ENCODE results near the gene TRAPPC14.
"Not testable (repeated sequence)": the region's sequence is repeated elsewhere in the genome, so short reads cannot be mapped to it uniquely, and the experiment has no call there.

TRAPPC14 gene

GRCh38 chr7:100153708-100154535 lies 4.6 kb downstream of the TRAPPC14 start:
- no peak for DNase-seq (ENCODE audit: low spot score)

- DNase-seq (ENCODE audit: low spot score) = no peak
Observed at GRCh38 chr7:100152937-100153666, 5.4 kb downstream of the TRAPPC14 start.

DNA sequence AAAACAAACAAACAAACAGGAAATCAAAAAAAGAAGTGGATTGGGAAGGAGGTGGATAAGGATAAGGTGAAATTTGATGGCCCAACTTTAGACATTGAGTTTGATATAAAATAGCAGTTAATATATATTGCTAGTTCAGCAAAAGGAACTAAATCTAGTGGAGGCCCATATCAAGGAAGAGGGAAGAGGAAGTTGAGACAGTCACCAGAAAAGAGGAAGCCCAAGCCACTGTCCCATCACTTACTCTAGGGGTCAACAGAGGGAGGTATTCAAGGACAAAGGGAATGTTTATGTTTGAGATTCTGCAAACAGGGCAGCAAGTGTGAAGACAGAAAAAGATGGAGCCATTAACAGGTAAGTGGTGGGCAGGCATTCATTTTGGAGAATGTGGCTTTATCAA lies 6.1 kb downstream of the TRAPPC14 start:
- DNase-seq (ENCODE audit: low spot score) = no peak

DNA sequence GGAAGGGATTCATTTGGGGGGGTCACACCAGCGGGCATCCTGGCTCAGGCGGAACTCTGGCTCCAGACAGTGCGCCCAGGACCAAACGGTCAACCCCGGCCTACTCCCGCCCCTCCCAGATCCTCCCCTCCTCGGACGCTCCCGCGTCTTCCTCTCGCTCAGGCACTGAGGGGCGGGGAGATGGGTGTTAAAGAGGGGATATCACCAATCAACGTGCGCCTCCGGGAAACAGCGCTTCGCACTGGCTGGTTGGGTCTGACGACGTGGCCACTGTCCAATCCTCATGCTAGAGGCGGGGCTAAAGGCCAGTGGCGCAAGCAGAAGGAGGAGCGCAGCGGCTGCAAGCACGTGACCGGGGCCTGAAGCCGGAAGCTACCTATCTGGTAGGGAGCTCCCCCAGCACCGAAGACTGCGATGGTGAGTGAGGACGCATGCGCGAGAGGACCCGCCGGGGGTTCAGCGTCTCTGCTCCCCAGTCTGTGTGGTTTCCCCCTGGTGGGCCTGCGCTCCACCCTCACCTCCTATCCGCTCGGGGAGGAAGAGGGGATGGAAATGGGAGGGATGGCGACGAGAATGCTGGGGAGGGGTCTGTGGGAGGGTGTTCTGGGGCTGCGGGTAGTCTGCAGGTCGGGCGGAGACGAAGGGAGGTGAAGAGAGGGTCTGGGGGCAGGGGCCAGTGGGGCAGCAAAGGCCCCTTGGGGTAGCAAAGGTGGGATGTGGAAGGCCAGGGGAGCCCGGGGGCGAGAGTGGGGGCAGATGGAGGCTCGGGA lies 9.8 kb downstream of the TRAPPC14 start, which contains the start of gene LAMTOR4:
Gene LAMTOR4 (plus strand): TSS at position 360 of the 770 bp plus-strand sequence. CDS start 55 bp downstream, at position 415.
- peak; percentile 100 for DNase-seq (ENCODE audit: low spot score)

DNA sequence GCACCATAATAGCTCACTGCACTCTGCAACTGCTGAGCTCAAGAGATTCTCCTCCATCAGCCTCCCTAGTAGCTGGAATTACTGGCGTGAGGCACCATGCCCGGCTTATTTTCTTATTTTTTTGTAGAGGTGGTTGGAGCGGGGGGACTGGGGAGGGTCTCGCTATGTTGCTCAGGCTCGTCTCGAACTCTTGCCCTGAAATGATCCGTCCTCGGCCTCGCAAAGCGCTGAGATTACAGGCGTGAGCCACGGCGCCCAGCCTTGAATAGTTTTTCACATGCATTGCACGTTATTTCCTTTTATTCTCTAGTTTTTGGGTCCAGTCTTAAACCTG lies 10.3 kb downstream of the TRAPPC14 start:
- no peak for DNase-seq (ENCODE audit: low spot score)

DNA sequence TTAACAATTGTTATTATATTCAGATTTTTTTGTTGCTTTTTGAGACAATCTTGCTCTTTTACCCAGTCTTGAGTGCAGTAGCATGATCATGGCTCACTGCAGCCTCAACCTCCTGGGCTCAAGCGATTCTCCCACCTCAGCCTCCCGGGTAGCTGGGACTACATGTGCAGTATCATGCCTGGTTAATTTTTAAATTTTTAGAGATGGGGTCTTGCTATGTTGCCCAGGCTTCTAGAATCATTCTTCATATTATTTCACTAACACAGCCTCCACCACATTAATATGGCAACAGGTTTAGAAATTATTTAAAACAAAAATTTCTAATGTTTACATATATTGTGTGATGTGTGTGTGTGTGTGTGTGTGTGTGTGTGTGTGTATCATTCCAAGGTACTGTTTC lies 11.2 kb downstream of the TRAPPC14 start:
- no peak for DNase-seq (ENCODE audit: low spot score)

GRCh38 chr7:100146350-100146749 lies 12.2 kb downstream of the TRAPPC14 start:
- DNase-seq (ENCODE audit: low spot score) = not testable (repeated sequence)

- no peak for DNase-seq (ENCODE audit: low spot score)
Observed at GRCh38 chr7:100142461-100142860, 16.1 kb downstream of the TRAPPC14 start.

DNA sequence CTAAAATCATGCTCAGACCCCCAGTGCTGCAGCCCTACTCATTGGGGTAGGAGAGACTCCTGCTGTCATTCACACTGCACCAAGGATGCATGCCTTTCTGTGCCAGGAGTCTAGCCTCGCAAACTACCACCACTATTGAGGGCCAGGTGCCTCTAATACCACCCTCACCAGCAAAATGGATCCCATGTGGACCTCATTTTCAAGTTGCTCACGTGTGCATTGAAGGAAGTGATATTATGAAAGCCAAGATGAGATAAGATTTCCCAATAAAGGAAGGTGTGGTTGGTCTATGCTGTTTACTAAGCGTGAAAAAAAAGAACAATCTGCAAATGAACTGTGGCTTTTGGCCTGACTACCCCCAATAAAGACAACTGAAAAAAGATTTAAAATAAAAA lies 17.0 kb downstream of the TRAPPC14 start:
- DNase-seq (ENCODE audit: low spot score) = no peak

DNA sequence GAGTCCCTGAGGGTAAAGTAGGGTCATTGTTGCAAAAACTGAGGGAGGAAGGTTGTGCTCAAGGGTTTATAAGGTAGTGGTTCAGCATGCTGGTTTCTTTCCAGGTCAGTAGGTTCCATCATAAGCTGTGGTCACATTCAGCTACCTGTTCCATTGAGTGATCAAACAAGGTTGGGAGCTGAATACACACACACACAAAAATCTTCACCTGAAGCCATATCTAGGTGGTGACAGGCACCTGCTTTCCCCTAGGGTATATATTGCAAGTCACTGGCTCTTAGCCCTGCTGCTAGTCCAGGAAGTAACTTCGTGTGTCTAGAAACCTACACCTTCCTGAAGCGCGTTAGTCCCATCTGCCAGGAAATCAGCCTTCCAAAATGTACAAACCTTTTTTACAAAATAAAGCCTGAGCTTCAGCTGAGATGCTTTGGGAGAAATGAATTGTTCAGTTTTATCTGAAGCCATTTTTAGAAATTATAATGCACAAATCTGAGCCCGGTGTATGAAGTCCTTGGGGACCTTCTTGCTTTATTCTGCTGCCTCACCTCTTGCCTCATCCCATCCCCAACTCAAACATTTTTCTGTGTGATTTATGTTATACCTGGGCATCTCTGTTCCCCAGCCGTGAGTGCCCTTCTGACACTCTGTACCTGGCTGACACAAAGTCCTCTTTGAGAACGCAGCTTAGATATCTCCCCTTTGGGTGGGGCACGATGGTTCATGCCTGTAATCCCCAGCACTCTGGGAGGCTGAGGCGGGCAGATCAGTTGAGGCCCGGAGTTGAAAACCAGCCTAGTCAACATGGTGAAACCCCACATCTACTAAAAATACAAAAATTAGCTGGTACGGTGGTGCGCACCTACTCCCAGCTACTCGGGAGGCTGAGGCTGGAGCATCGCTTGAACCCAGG lies 20.4 kb downstream of the TRAPPC14 start:
- DNase-seq (ENCODE audit: low spot score) = no peak

- DNase-seq (ENCODE audit: low spot score) = no peak
Observed at GRCh38 chr7:100132697-100133151, 25.8 kb downstream of the TRAPPC14 start.

GRCh38 chr7:100132126-100132525 lies 26.4 kb downstream of the TRAPPC14 start:
- no peak for DNase-seq (ENCODE audit: low spot score)

DNA sequence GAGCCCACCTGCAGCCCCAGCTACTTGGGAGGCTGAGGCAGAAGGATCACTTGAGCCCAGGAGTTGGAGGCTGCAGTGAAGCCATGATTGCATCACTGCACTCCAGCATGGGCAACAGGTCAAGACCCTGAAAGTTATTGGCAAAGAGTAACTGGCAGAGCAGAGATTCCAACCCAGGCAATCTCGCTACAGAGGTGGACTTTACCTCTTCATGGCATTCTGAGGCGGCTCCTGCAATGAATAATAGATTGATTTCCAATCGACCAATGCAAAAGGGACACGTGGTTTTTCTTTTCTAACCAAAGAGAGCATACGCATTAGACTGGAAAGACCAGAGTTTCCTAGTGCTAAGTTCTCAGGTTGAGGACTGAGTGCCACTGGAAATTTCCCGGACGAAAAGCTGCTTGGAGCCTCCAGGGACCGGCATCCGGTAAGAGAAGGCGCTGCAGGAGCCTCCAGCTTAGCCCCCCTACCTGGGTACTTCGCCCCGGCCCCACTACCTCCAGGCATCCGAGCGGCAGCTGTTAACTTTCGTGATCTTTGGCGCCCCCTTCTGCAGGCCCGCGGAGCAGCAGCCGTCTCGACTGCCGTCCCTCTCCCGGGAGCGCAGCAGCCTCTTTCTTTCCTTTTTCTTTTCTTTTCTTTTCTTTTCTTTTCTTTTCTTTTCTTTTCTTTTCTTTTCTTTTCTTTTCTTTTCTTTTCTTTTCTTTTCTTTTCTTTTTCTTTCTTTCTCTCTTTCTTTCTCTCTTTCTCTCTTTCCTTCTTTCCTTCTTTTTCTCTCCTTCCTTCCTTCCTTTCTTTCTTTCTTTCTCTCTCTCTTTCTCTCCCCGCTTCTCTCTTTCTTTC lies 27.7 kb downstream of the TRAPPC14 start:
- DNase-seq (ENCODE audit: low spot score) = no peak

DNA sequence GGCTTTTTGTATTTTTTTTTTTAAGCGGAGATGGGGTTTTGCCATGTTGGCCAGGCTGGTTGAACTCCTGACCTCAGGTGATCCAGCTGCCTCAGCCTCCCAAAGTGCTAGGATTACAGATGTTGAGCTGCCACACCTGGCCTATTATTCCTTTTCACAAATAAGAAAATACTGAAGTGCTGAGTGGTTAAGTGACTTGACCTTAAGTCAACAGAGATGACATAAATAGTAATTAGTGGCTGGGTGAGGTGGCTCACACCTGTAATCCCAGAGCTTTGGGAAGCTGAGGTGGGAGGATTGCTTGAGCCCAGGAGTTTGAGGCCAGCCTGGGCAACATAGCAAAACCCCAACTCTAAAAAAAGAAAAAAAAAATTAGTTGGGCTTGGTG lies 28.3 kb downstream of the TRAPPC14 start:
- not testable (repeated sequence) for DNase-seq (ENCODE audit: low spot score)

DNA sequence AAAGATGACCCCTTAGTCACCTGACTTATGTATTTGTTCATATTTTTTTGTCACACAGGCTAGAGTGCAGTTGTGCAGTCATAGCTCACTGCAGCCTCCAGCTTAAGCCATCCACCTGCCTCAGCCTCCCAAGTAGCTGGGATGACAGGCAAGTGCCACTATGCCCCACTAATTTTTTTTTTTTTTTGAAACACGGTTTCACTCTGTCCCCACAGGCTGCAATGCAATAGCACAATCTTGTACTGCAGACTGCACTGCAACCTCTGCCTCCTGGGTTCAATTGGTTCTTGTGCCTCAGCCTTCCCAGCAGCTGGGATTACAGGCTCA lies 29.9 kb downstream of the TRAPPC14 start:
- DNase-seq (ENCODE audit: low spot score) = no peak

- no peak for DNase-seq (ENCODE audit: low spot score)
Observed at GRCh38 chr7:100127866-100128636, 30.5 kb downstream of the TRAPPC14 start.

- peak; percentile 91 for DNase-seq (ENCODE audit: low spot score)
Observed at GRCh38 chr7:100126931-100127865, 31.3 kb downstream of the TRAPPC14 start, which contains the start of gene MBLAC1. Gene MBLAC1 (plus strand): TSS chr7:100126967. CDS start chr7:100127396, 429 bp downstream.

DNA sequence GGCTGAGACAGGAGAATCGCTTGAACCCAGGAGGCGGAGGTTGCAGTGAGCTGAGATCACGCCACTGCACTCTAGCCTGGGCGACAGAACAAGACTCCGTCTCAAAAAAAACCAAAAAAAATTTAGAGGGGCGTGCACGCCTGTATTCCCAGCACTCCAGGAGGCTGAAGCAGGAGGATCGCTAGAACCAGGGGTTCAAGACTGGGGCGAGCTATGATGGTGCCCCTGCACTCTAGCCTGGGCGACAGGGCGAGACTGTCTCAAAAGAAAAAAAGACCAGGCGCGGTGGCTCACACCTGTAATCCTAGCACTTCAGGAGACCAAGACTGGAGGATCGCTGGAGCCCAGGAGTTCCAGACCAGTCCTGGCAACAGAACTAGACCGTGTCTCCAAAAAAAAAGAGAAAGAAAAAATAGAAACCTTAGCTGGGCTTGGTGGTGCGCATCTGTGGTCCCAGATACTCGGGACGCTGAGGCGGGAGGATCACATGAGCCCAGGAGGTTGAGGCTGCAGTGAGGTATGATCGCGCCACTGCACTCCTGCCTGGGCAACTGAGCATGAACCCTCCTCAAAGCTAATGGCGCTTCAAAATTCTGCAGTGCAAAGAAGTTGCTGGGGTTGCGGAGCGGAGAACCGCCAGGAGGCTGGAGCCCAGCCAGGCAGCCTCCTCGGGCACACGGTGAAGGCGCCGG lies 32.1 kb downstream of the TRAPPC14 start:
- DNase-seq (ENCODE audit: low spot score) = no peak
